CD4-positive, alpha-beta T cell treated with Interleukin-15 for 4 hours (primary cell): ENCODE data around the gene MIER2.

ENCODE experiments used
- DNase-seq: peaks from one replicate; pipeline ENCODE4 v3.0.0-alpha.2; 2020; ENCODE audit warnings: low spot score

The MIER2 gene

GRCh38 chr19:307793-308420 is 36.7 kb downstream of the MIER2 start:
- DNase-seq, result no peak

- DNase-seq, result no peak
Measured at GRCh38 chr19:307111-307531, 37.5 kb downstream of the MIER2 start.

- no peak for DNase-seq
Measured at GRCh38 chr19:306151-306900, 38.3 kb downstream of the MIER2 start.

- no peak for DNase-seq
Measured at GRCh38 chr19:305240-306150, 39.1 kb downstream of the MIER2 start.

GRCh38 chr19:296476-297225 is 47.9 kb downstream of the MIER2 start:
- DNase-seq, result no peak

GRCh38 chr19:295687-296370 is 48.8 kb downstream of the MIER2 start:
- no peak for DNase-seq

- peak; percentile 21 for DNase-seq
Measured at GRCh38 chr19:294946-295686, 49.5 kb downstream of the MIER2 start.

GRCh38 chr19:294341-294945 is 50.2 kb downstream of the MIER2 start:
- DNase-seq, result no peak

GRCh38 chr19:293436-294110 is 51.0 kb downstream of the MIER2 start:
- no peak for DNase-seq

GRCh38 chr19:292951-293350 is 51.6 kb downstream of the MIER2 start:
- no peak for DNase-seq

GRCh38 chr19:292281-292884 is 52.2 kb downstream of the MIER2 start:
- DNase-seq, result no peak

GRCh38 chr19:291561-292280 is 52.9 kb downstream of the MIER2 start:
- no peak for DNase-seq

GRCh38 chr19:291006-291521 is 53.5 kb downstream of the MIER2 start, which contains the start of gene PLPP2:
TSS of gene PLPP2 (minus strand) at chr19:291403. CDS start at chr19:291336, 67 bp downstream.
- no peak for DNase-seq

GRCh38 chr19:290372-291005 is 54.1 kb downstream of the MIER2 start:
- no peak for DNase-seq

GRCh38 chr19:289651-290371 is 54.8 kb downstream of the MIER2 start:
- DNase-seq, result peak; percentile 35

- no peak for DNase-seq
Measured at GRCh38 chr19:288911-289310, 55.7 kb downstream of the MIER2 start.

GRCh38 chr19:287381-287871 is 57.2 kb downstream of the MIER2 start:
- no peak for DNase-seq
